GM21717 (cell line): ENCODE results near the gene TENM4.

Experiments used
- ATAC-seq: cut with Tn5 transposase; IDR thresholded peaks from one replicate; pipeline ENCODE4 v1.9.1; 2021; ENCODE audit warnings: mild to moderate bottlenecking, moderate library complexity; ENCODE audit not compliant: unreplicated experiment

Gene TENM4

DNA sequence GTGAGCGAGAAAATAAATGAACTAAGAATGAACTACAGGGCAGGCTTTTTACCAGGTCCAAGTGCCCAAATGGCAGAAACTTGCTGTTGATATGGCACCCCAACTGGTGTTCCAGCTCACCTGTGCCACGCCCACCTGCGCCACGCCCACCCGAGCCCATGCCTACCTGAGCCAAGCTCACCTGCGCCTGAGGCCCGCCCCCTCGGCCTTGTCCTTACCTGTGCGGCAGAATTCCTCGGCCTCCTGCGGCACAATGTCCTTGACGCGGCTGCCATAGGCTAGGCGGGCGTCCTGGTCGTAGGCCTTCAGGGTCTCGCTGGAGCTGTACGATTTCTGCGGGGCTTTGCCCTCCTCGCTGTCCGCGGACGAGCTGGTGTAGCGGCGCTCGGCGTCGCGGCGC, 371.3 kb downstream of the TENM4 start:
- no peak for ATAC-seq

DNA sequence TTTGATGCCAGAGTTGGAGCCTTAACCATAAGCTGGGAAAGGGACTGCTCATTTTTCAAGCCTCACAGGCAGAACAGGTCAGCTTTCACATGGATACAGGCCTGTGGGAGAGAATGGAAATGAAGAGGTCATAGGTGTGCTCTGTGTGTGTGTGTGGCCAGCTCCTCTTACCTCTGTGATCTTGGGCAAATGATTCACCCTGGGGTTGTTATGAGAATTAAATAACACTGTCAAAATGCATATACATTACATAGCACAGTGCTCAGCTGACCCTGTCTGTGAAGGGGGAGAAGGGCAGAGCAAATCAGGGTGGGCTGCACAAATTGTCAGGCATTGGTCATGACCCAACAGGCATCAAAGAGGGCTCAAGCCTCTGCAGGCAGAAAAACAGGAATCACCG, 372.5 kb downstream of the TENM4 start:
- ATAC-seq: no peak

DNA sequence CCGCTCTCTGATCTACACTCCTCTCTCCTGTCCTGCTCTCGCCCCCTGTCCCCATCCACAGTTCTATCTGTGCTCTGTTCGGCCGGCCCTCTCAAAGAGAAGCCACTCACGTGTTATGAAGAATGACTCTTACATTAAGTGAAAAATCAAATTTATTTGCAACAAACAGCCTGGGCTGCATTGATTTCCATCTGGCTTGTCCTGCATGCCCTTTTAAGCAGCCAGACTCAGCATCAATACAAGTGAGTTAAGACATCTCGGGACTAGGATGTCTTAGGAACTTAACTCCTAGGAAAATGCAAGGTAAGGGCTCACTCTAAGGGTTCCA, 373.5 kb downstream of the TENM4 start:
- no peak for ATAC-seq

DNA sequence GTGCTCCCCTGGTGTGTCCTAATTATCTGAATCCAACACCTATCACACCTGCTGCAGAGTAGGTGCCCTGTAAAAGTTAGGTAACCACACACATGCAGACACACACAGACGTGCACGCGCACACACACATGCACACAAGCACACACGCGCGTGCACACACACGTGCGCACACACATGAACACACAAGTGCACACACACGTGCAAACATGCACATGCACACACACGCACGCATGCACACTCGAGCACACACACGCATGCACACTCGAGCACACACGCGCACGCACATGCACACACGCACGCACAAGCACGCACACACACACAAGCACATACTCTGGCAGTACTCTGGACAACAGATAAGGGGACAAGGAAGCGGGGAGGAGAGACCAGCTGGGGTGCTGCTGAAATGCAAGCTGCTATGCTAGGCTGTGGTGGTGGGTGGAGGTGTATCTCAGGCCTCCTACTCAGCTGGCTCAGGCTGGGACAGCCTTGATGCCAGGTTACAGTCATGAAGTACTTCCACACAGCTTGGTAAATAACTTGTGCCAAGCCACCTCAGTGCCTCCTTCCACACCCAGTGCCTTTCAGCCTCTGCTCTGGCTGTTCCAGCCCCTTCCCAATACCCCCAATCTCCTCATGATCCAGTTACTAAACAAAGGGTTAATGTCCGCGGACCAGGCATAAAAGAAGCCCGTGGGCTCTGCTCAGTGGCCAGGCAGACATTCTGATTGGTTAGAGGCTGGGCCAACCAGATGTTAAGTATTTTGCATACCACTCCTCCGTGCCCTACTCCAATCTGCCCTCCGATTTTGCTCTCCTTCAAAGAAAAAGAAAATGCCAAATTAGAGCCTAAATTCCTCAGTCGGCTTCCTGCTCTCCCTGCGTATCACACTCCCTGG, 374.1 kb downstream of the TENM4 start:
- ATAC-seq: no peak

DNA sequence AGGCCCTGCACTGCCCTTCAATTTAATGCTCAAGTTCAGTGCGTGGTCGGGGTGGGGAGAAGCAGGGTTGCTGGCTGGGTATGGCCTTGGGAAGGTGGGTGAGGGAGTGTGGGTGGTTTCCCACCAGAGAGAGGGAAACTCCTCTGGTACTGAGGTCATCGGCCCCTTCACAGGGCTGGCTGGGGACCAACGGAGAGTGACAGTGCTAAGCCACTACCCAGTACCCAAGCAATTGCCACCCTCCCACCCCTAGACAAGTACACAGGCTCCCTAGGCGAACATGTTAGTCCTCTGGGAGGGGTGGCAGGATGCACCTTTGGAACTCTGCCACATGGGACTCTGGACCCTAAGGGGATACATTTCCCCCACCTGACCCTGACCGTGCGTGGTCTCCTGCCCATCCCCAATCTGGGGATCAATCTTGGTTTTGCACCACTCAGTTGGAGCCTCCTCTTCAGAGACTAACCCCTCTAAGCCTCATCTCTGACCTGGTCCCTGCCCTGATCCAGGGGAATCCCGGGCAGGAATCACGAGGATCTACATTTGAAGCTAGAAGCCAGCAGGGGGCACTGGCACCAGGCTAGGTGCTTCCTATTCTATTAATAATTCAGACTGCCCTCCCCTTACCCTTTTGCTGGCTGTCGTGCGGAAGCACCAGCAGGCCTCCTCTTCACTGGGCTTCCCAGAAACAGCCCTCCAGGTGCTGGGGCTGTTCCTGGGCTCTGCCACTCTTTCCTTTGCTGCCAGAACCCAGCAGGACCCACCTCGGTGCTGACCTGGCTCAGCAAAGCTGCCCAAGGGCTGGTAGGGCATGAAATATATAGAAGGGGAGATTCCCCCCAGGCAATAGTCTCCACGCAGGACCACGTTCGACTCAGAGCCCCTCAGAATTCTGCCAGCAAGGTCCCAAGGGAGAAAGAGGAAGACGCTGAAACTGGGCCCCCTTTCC, 377.7 kb downstream of the TENM4 start:
- no peak for ATAC-seq

DNA sequence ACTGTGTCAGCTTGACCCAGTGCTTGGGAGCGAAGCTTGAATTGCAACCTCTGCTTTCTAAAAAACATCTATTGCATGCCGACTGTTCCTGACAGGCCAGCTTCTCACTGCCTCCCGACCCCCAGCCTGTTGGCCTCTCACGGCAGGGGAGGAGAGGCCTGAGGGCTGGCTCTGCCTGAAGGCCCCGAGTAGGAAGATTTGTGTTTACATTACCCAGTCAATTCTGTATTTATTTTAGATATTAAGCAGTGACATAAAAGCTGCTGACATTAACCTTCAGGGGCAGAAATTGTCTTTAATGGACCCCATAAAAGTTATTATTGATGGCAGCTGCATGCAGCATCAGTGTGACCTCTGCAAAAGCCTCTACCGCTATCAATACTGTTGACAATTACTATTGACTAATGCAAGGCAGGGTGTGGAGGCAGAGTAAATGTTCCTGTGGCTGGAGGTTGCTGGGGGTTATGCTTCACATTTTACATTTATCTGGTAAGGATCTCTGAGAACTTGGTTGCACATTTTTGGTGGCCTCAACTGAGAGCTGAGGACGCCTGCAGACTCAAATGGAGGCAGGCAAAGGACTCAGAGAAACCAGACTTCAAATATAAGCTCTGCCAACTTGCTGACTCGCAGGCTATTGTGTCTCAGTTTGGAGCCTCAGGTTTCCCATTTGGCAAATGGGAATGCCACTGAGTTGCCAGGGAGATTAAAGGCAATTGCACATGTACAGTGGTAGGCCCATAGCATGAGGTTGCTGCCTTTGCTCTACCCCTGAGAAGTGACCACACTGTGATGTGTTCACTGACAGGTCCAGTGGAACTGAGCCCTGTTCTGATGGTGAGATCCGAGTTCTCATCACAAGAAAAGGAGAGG, 380.5 kb downstream of the TENM4 start:
- no peak for ATAC-seq

DNA sequence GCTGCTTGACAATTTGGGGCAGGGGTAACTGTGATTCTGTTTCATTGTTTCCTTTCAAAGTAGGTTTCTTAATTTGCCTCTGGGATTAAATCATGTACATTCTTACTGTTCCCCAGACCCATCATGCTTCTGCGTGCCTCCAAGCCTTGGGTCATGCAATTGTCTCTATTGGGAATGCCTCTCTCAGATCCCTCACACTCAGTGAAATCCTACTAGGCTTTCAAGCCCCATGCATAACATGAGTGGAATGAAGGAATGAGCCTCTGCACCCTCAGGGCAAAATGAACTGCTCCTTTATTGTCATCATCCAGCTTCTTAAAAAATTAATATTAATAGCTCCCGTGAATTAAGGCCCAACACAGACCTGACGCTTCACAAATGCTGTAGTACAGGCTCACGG, 381.7 kb downstream of the TENM4 start:
- no peak for ATAC-seq

DNA sequence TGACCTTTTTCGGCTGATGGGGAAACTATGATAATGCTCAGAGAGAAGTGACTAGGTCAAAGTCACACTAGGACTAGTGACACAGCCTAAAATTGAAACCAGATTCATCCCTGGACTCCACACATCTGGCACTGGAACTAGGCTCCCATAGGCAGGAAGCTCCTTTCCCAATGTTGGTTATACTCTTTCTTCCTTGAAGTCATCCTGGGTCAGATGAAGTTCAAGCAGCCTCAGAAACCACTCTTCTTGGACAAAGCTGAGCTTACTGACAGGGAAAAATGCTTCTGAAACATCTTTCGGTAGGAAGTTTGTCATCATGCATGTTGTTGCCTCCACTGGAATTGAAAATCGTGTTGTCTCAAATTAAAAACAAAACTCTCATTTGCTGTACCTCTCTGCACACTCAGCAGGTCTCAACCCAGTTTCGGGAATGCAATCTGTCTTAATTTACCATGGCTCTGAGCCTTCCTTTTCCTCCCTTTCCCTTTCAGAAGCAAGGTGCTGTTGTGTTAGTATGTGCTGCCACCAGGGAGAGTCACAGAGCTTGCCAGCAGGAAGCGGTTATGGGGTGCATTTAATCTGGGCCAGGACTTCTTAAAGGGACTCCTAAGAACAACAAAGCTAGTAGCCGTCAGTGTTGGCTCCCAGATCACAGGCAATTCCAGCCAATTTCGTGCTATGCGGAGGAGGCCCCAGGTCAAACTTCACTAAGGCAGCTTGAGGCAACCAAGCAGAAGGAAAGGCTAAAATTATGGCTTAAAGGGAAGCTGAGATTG, 384.8 kb downstream of the TENM4 start:
- no peak for ATAC-seq

DNA sequence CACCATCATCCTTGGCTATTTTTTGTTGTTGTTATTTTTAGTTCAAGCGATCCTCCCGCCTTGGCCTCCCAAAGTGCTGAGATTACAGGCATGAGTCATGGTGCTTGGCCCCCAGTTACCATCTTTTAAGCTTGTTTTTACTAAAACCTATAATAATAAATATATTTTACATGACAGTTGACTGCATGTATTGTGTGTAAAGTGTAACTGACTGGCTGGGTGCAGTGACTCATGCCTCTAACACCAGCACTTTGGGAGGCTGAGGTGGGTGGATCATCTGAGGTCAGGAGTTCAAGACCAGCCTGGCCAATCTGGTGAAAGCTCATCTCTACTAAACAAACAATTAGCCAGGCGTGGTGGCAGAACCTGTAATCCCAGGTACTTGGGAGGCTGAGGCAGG, 386.2 kb downstream of the TENM4 start:
- ATAC-seq: no peak

DNA sequence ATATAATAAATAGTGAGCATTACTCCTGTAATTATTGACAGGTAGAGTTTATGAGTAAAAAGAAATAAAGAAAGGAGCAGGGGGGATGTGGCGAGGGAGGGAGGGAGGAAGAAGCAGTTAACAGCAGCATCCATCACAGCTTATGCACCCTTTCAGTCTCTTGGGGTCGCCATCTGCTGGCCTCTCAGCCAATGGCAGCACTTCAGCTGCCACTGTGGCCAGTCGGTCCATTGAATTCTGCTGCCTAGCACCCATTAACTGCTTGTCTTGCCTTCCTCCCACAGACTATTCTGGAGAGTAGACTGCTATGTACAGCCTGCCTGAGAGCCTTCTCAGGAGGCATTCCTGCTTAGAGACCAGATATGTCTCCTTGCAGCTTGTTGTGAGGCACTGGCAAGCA, 388.3 kb downstream of the TENM4 start:
- ATAC-seq: no peak

DNA sequence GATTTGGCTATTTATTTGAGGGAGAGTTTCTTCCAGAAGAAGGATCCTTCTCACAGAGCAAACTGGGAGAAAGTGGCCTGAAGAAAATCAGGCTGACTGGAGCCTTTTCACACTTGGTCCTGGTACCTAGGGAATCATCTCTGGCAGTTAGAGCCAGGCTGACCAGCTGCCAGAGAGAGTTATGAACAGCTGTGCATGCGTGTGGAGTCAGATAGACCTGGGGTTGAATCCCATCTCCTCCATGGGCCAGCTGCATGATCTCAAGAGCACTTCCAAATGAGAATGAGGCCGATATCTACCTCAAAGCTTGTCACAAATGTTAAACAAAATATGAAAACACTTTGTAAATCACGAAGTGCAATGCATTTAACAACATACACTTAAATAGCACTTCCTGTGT, 390.0 kb downstream of the TENM4 start:
- ATAC-seq: no peak

DNA sequence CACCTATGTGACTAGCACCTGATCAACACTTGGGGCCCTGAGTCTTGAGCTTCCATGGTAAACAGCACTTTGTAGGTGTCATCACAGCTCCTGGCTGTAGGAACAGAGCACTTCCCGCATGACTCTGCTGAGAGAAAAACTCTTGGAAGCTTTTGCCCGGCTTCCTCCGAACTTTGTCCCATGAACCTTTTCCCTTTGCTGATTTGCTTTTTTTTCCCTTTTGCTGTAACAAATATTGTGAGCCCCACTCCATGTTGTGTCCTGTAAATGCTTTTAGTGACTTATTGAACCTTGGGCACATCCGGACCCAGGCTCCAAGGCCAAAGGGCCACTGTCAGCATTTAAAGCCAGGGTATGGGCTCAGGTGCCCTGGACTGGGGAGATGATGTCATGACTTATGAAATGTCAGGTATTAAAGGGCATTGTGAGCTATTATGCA, 391.1 kb downstream of the TENM4 start:
- no peak for ATAC-seq

DNA sequence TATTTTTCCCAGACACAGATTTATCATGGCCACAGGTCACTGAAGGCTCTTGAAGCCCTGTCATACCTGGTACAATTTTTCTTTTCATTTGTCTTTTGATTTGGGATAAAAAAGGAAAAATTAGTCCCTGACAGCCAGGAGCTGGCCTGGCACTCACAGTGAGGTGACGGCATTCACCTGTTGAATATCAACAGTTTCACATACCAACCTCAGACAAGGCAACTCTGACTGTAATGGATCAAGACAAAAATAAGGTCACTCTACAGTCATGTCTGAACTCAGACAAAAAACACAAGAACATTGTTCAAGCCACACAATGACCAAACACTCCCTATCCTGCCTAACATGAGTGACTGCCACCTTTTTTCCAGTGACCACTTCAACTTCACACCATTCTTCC, 392.9 kb downstream of the TENM4 start:
- no peak for ATAC-seq

DNA sequence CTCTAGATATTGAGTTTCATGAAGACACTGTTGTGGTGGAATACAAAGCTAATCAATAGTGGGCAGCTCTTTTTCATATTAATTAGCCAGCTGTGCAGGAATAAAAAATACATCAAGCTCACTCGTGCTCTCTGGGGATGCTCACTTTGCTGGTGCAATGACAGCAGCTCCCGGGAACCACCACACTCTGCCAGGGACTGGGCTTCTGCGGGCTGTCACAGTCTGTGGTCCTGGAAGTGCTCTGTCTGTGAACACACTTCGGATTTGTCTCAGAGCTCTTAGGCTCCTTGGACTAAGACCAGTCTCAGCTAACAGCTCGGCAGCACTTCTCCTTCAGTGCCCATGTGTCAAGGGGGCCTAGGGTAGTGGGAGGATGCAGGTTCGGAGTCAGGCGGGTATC, 393.5 kb downstream of the TENM4 start:
- no peak for ATAC-seq

DNA sequence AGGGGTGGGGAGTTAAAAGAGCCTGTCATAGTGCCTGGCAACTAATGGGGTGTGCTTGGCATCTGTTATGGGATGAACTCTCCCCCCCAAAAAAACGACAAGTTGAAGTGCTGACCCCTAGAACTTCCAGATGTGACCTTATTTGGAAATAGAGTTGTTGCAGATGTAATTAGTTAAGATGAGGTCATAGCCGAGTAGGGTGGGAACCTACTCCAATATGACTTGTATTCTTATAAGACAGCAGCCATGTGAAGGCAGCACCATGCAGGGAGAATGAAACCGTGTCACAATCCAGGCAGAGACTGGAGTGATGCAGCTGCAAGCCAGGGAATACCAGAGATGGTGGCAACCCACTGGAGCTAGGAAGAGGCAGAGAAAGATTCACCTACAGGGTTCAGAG, 394.5 kb downstream of the TENM4 start:
- no peak for ATAC-seq

DNA sequence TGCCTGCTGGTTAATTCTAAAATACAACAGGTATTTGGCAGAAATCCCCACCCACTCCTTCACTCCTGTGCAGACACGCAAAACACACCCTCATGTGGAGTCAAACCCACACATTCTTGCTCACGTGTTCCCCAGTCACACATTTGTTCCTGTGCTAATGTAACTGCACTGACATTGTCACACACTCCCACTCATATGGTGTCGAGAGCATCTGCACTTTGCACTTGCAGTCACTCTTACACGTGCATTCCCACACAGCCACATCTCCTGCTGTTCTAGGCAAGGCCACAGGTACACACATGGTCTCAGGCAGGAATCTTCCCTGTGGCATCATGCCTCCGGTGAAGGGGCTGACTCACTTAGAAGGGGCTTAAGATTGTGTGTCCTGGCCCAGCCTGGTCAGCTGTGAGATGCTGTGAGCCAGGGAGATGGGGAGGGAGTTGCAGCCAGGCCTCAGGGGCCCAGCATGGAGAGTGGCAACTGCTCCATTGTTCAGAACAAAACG, 395.0 kb downstream of the TENM4 start:
- no peak for ATAC-seq

DNA sequence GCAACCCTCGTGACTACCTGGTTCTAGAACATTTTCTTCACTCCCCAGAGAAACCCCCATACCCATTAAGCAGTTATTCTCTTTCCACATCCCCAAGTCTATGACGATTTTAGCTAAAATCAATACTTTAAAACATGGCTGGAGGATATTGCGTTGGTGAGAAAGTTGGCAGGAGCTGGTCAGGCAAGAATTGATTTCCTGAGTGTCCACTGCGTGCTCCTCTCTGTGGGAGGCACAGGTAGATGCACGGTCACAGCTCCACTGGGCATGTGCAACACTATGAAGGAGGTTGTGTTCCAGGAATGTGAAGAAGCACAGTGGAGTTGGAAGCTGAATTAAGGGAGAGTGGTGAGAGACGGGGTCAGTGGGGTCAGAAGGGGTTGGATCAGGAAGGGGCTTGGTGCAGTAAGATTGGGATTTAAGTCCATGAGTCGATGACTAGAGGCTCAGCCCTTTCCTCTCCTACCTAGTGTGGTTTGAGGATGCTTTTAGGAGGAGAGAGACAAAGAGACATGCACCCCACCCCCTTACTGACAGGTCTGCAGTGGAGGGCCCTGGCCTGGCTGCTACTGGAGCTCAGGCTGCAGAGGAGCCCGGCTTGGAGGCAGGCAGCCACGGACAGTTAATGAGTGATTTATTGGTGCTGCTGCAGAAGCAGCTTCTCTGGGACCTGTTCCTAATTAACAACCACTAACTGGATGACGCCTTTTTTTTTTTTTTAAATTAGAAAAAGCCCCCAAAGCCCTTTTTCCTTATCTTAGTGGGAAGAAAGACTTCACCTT, 395.6 kb downstream of the TENM4 start:
- ATAC-seq: no peak

DNA sequence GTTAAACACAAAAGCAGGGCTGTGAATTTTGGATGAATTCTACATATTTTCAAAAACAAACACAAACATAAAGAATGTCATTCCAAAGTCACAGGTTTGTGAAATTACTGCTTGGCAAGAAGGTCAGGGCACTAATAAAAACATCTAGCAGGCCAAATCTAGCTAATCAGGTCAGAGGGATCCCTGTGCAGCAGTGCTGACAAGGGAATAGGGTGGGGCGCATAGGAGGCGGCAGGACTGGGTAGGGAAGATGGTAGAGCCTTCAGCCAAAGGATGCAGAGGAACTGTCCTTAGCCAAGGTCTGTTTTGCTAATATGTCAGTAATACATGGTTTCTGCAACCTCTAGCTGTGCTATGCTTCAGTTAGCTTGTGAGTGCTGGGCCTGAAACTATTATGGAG, 396.6 kb downstream of the TENM4 start:
- no peak for ATAC-seq

DNA sequence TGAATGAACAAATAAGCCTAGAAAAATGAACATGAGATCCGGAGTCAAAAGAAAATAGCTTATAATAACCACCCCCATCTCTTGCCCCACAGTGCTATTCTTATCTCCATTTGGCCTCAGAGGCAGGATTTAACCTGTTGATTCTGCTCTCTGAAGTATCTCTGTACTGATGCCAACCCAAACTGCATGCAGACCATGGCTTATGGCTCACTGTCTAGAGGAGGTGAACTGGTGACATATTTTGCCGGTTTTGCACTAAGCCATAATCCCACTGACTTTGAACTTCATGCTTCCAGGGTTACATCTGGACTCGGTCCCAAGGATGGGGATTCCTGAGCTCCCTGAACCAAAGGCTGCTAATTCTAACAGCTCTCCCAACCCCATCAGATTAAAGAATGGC, 397.1 kb downstream of the TENM4 start:
- ATAC-seq: no peak
